ENCODE results near the gene IQCF6. TPM values are rescaled to one million over a fixed set of nuclear protein-coding genes. Genes with fewer than 3 reads are reported as not detected.

IQCF6 gene
- total RNA-seq, 1 experiment from 2014 or later = not detected

GRCh38 chr3:51735950-51736349, 43.1 kb downstream of the IQCF6 start:
- H3K79me2 ChIP-seq (ENCODE audit: low read length) = no peaks in the 10 kb centered on the region
- no peaks in the 10 kb centered on the region for H4K20me1 ChIP-seq (ENCODE audit: insufficient read depth, low read depth, low read length)
- H2AFZ ChIP-seq (ENCODE audit: low read length) = no peak overlapping the region

GRCh38 chr3:51735039-51735438, 44.0 kb downstream of the IQCF6 start:
- Histone ChIP-seq H3K79me2 (ENCODE audit: low read length) (no peaks in the 10 kb centered on the region), H3K27me3 (ENCODE audit: low read length) (0 out of 2 replicates have a peak, but pooled peaks cover 2% of the 10 kb centered on the region), H3K4me2 (ENCODE audit: low read depth, low read length, poor library complexity, severe bottlenecking) (no peak overlapping the region), H3K4me3 (ENCODE audit: low read length) (no peak overlapping the region), H3K9me3 (ENCODE audit: low read length) (no peaks in the 10 kb centered on the region), H4K20me1 (ENCODE audit: insufficient read depth, low read depth, low read length) (no peaks in the 10 kb centered on the region), H3K36me3 (ENCODE audit: insufficient read depth, low read length) (no peaks in the 10 kb centered on the region), H3K27ac (ENCODE audit: low read length) (no peak overlapping the region), H3K9me2 (replicated peaks; ENCODE audit: insufficient read depth, low read length) (no peaks in the 10 kb centered on the region), H2AFZ (ENCODE audit: low read length) (no peak overlapping the region), H3K4me1 (ENCODE audit: low read length) (no peaks in the 10 kb centered on the region), H3K9ac (ENCODE audit: low read length) (no peak overlapping the region)
- no peak for DNase-seq

More at GRCh38 chr3:51735950-51736349, 43.1 kb downstream of the IQCF6 start:
- Histone ChIP-seq H3K9ac (ENCODE audit: low read length) (no peak overlapping the region), H3K4me2 (ENCODE audit: low read depth, low read length, poor library complexity, severe bottlenecking) (no peak overlapping the region), H3K27ac (ENCODE audit: low read length) (no peak overlapping the region), H3K4me3 (ENCODE audit: low read length) (no peak overlapping the region), H3K36me3 (ENCODE audit: insufficient read depth, low read length) (no peaks in the 10 kb centered on the region), H3K4me1 (ENCODE audit: low read length) (no peaks in the 10 kb centered on the region), H3K9me2 (replicated peaks; ENCODE audit: insufficient read depth, low read length) (no peaks in the 10 kb centered on the region), H3K9me3 (ENCODE audit: low read length) (no peaks in the 10 kb centered on the region), H3K27me3 (ENCODE audit: low read length) (0 out of 2 replicates have a peak, but pooled peaks cover 2% of the 10 kb centered on the region)
- DNase-seq = no peak

GRCh38 chr3:51734572-51734907, 44.5 kb downstream of the IQCF6 start:
- no peaks in the 10 kb centered on the region for H3K9me2 ChIP-seq (replicated peaks; ENCODE audit: insufficient read depth, low read length)
- H3K79me2 ChIP-seq (ENCODE audit: low read length) = no peaks in the 10 kb centered on the region
- no peaks in the 10 kb centered on the region for H4K20me1 ChIP-seq (ENCODE audit: insufficient read depth, low read depth, low read length)
- no peaks in the 10 kb centered on the region for H3K9me3 ChIP-seq (ENCODE audit: low read length)
- H3K9ac ChIP-seq (ENCODE audit: low read length) = no peak overlapping the region
- H3K4me2 ChIP-seq (ENCODE audit: low read depth, low read length, poor library complexity, severe bottlenecking) = no peak overlapping the region
- no peak for DNase-seq
- H3K4me3 ChIP-seq (ENCODE audit: low read length) = no peak overlapping the region
- H3K27ac ChIP-seq (ENCODE audit: low read length) = no peak overlapping the region
- no peaks in the 10 kb centered on the region for H3K36me3 ChIP-seq (ENCODE audit: insufficient read depth, low read length)
- H3K4me1 ChIP-seq (ENCODE audit: low read length) = no peaks in the 10 kb centered on the region
- H2AFZ ChIP-seq (ENCODE audit: low read length) = no peak overlapping the region
- H3K27me3 ChIP-seq (ENCODE audit: low read length) = 0 out of 2 replicates have a peak, but pooled peaks cover 2% of the 10 kb centered on the region

- Histone ChIP-seq H3K79me2 (ENCODE audit: low read length) (no peaks in the 10 kb centered on the region), H3K9me2 (replicated peaks; ENCODE audit: insufficient read depth, low read length) (no peaks in the 10 kb centered on the region), H3K4me1 (ENCODE audit: low read length) (no peaks in the 10 kb centered on the region), H3K27ac (ENCODE audit: low read length) (no peak overlapping the region), H3K4me3 (ENCODE audit: low read length) (no peak overlapping the region), H3K4me2 (ENCODE audit: low read depth, low read length, poor library complexity, severe bottlenecking) (no peak overlapping the region), H3K9ac (ENCODE audit: low read length) (no peak overlapping the region), H2AFZ (ENCODE audit: low read length) (no peak overlapping the region), H3K36me3 (ENCODE audit: insufficient read depth, low read length) (no peaks in the 10 kb centered on the region), H3K27me3 (ENCODE audit: low read length) (0 out of 2 replicates have a peak, but pooled peaks cover 2% of the 10 kb centered on the region), H4K20me1 (ENCODE audit: insufficient read depth, low read depth, low read length) (no peaks in the 10 kb centered on the region), H3K9me3 (ENCODE audit: low read length) (no peaks in the 10 kb centered on the region)
- DNase-seq = no peak
Observed at GRCh38 chr3:51733859-51734571, 45.0 kb downstream of the IQCF6 start.

- DNase-seq = no peak
- Histone ChIP-seq H3K9me3 (ENCODE audit: low read length) (no peaks in the 10 kb centered on the region), H2AFZ (ENCODE audit: low read length) (no peak overlapping the region), H4K20me1 (ENCODE audit: insufficient read depth, low read depth, low read length) (no peaks in the 10 kb centered on the region), H3K9me2 (replicated peaks; ENCODE audit: insufficient read depth, low read length) (no peaks in the 10 kb centered on the region; the same call in 1 of the 2 replicates), H3K27me3 (ENCODE audit: low read length) (no peaks in the 10 kb centered on the region), H3K27ac (ENCODE audit: low read length) (no peak overlapping the region), H3K4me3 (ENCODE audit: low read length) (no peak overlapping the region), H3K79me2 (ENCODE audit: low read length) (no peaks in the 10 kb centered on the region), H3K4me1 (ENCODE audit: low read length) (peaks cover 6% of the 10 kb centered on the region; the same call in 1 of the 2 replicates), H3K4me2 (ENCODE audit: low read depth, low read length, poor library complexity, severe bottlenecking) (no peak overlapping the region), H3K36me3 (ENCODE audit: insufficient read depth, low read length) (no peaks in the 10 kb centered on the region), H3K9ac (ENCODE audit: low read length) (no peak overlapping the region)
Observed at GRCh38 chr3:51729042-51729633, 49.9 kb downstream of the IQCF6 start.

Other genes starting within 250 kb of the IQCF6 start
- 15.2 and 17.6 TPM in 2 replicates for gene RAD54L2, start 240.5 kb downstream of the IQCF6 start, total RNA-seq (2014; rRNA removed; shearing (Covaris generic); ENCODE audit: low replicate concordance)
- 63.0 and 96.6 TPM in 2 replicates for gene TEX264, start 108.0 kb downstream of the IQCF6 start, total RNA-seq (2014; rRNA removed; shearing (Covaris generic); ENCODE audit: low replicate concordance)
- 0.19 and 1.1 TPM in 2 replicates for gene GRM2, start 72.2 kb downstream of the IQCF6 start, total RNA-seq (2014; rRNA removed; shearing (Covaris generic); ENCODE audit: low replicate concordance)
- not detected in 2 replicates for gene IQCF2, start 82.4 kb upstream of the IQCF6 start, total RNA-seq (2014; rRNA removed; shearing (Covaris generic); ENCODE audit: low replicate concordance)
- gene IQCF5, start 96.4 kb upstream of the IQCF6 start, total RNA-seq (2014; rRNA removed; shearing (Covaris generic); ENCODE audit: low replicate concordance) = not detected in 2 replicates
- not detected in 2 replicates for gene IQCF1, start 124.1 kb upstream of the IQCF6 start, total RNA-seq (2014; rRNA removed; shearing (Covaris generic); ENCODE audit: low replicate concordance)
- 15.1 and 39.8 TPM in 2 replicates for gene RRP9, start 162.7 kb upstream of the IQCF6 start, total RNA-seq (2014; rRNA removed; shearing (Covaris generic); ENCODE audit: low replicate concordance)
- gene PARP3, start 163.1 kb upstream of the IQCF6 start, total RNA-seq (2014; rRNA removed; shearing (Covaris generic); ENCODE audit: low replicate concordance) = 29.1 and 43.5 TPM in 2 replicates
- not detected in 2 replicates for gene GPR62, start 176.1 kb upstream of the IQCF6 start, total RNA-seq (2014; rRNA removed; shearing (Covaris generic); ENCODE audit: low replicate concordance)
- 16.9 and 17.9 TPM in 2 replicates for gene PCBP4, start 188.2 kb upstream of the IQCF6 start, total RNA-seq (2014; rRNA removed; shearing (Covaris generic); ENCODE audit: low replicate concordance)
- 104 and 118 TPM in 2 replicates for gene ABHD14B, start 194.8 kb upstream of the IQCF6 start, total RNA-seq (2014; rRNA removed; shearing (Covaris generic); ENCODE audit: low replicate concordance)
- gene ABHD14A, start 195.8 kb upstream of the IQCF6 start, total RNA-seq (2014; rRNA removed; shearing (Covaris generic); ENCODE audit: low replicate concordance) = 36.9 and 58.2 TPM in 2 replicates
- gene ACY1, start 204.3 kb upstream of the IQCF6 start, total RNA-seq (2014; rRNA removed; shearing (Covaris generic); ENCODE audit: low replicate concordance) = 71.0 and 97.0 TPM in 2 replicates
- 2,656 and 3,245 TPM in 2 replicates for gene RPL29, start 216.7 kb upstream of the IQCF6 start, total RNA-seq (2014; rRNA removed; shearing (Covaris generic); ENCODE audit: low replicate concordance)

Data from Karpas-422 (cell line).